A673 (cell line): ENCODE data around the gene IGF2. TPM values are rescaled to one million over a fixed set of nuclear protein-coding genes. Genes with fewer than 3 reads are reported as not detected.

Experiments
- BruUV-seq: library from RNA; stranded (reverse); fragments of 400-500 nt; replicated peaks from 2 replicates; lab custom pipeline; 2021; lab: Mats Ljungman, UMichigan
- CTCF ChIA-PET: fragments of 300-600 bp; sonication (Branson Sonifier 250); formaldehyde crosslinking; loops from one replicate; lab custom pipeline; 2022; ENCODE audit warnings: antibody characterized with exemption; lab: Charles Lee
- POLR2A ChIA-PET: fragments of 300-600 bp; sonication (Branson Sonifier 250); formaldehyde crosslinking; loops from one replicate; lab custom pipeline; 2022; ENCODE audit warnings: antibody characterized with exemption; ENCODE audit not compliant: low non-redundant PET; lab: Charles Lee
- DNase-seq: peaks from one replicate; pipeline ENCODE4 v3.0.0-alpha.2; 2015; ENCODE audit warnings: low spot score
- H3K27ac ChIP-seq: fragments of 200-600 bp; sonication (generic); 2 replicates; pipeline ENCODE4 v1.5.1; 2016; ENCODE audit warnings: mixed run types, low read depth, mild to moderate bottlenecking, mixed read lengths, antibody characterized with exemption, low read length; ENCODE audit not compliant: poor library complexity, severe bottlenecking
- H3K27me3 ChIP-seq: fragments of 200-600 bp; sonication (generic); replicated peaks from 2 replicates; pipeline ENCODE4 v1.6.1; 2017; ENCODE audit warnings: mixed run types, low read depth, mild to moderate bottlenecking, mixed read lengths, antibody characterized with exemption, low read length; ENCODE audit not compliant: insufficient read depth, poor library complexity
- H3K36me3 ChIP-seq: fragments of 200-600 bp; sonication (generic); 2 replicates; pipeline ENCODE4 v1.6.1; 2016; ENCODE audit warnings: mixed run types, mild to moderate bottlenecking, mixed read lengths, antibody characterized with exemption, low read length; ENCODE audit not compliant: insufficient read depth, poor library complexity, severe bottlenecking
- H3K4me1 ChIP-seq: fragments of 200-600 bp; sonication (generic); 2 replicates; pipeline ENCODE4 v1.6.1; 2017; ENCODE audit warnings: mixed run types, mild to moderate bottlenecking, mixed read lengths, antibody characterized with exemption, low read length; ENCODE audit not compliant: insufficient read depth, poor library complexity, severe bottlenecking
- H3K4me3 ChIP-seq: fragments of 200-600 bp; sonication (generic); 2 replicates; pipeline ENCODE4 v1.5.1; 2016; ENCODE audit warnings: low read depth, mixed run types, mild to moderate bottlenecking, mixed read lengths, low read length; ENCODE audit not compliant: poor library complexity, severe bottlenecking
- H3K9me3 ChIP-seq: fragments of 200-600 bp; sonication (generic); 2 replicates; pipeline ENCODE4 v1.6.1; 2016; ENCODE audit warnings: mixed run types, low read depth, mild to moderate bottlenecking, mixed read lengths, antibody characterized with exemption, low read length; ENCODE audit not compliant: poor library complexity, severe bottlenecking
- EZH2 ChIP-seq: fragments of 200-600 bp; sonication (generic); IDR thresholded peaks from 2 replicates; pipeline ENCODE4 v1.6.1; 2017; ENCODE audit warnings: borderline replicate concordance, low read depth, mild to moderate bottlenecking, mixed read lengths, antibody characterized with exemption, low read length; ENCODE audit not compliant: poor library complexity, severe bottlenecking
- intact Hi-C: fragments of 100-400 bp; cut with micrococcal nuclease; formaldehyde crosslinking; loops from one replicate; pipeline ENCODE4 v1.10.0; 2022; ENCODE audit not compliant: unreplicated experiment
- total RNA-seq: library from RNA; stranded (reverse); gene quantifications from 2 replicates; pipeline ENCODE4 v1.2.3, GENCODE V29; 2021
- TF ChIP-seq, protein P1 (sequence below): fragments of 300-800, 200-600 bp; sonication (generic); conservative IDR thresholded peaks from 2 replicates; pipeline ENCODE4 v1.5.1; 2017; ENCODE audit warnings: low read depth, mild to moderate bottlenecking, antibody characterized with exemption, low read length, moderate library complexity, mixed read lengths

The IGF2 gene
- total RNA-seq, 1 experiment from 2014 or later = 0.17 TPM

GRCh38 chr11:2168286-2169004 lies 29.3 kb upstream of the IGF2 start:
- no peaks in the 10 kb centered on the region for H3K27me3 ChIP-seq
- H3K4me1 ChIP-seq = no peaks in the 10 kb centered on the region
- H3K36me3 ChIP-seq = no peaks in the 10 kb centered on the region
- BruUV-seq = no TSS peak
- ChIA-PET POLR2A (interaction anchor here (0.6 kb wide), 1 partner anchor 683 kb away, joined by 3 read pairs; no protein-coding TSS in a partner anchor), CTCF (no interaction called here)
- no peak for DNase-seq
- no peak overlapping the region for H3K4me3 ChIP-seq
- TF ChIP-seq EZH2 = no peak
- TF ChIP-seq, protein P1, sequence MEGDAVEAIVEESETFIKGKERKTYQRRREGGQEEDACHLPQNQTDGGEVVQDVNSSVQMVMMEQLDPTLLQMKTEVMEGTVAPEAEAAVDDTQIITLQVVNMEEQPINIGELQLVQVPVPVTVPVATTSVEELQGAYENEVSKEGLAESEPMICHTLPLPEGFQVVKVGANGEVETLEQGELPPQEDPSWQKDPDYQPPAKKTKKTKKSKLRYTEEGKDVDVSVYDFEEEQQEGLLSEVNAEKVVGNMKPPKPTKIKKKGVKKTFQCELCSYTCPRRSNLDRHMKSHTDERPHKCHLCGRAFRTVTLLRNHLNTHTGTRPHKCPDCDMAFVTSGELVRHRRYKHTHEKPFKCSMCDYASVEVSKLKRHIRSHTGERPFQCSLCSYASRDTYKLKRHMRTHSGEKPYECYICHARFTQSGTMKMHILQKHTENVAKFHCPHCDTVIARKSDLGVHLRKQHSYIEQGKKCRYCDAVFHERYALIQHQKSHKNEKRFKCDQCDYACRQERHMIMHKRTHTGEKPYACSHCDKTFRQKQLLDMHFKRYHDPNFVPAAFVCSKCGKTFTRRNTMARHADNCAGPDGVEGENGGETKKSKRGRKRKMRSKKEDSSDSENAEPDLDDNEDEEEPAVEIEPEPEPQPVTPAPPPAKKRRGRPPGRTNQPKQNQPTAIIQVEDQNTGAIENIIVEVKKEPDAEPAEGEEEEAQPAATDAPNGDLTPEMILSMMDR = no peak
- intact Hi-C loops = no loop called here
- H3K27ac ChIP-seq = no peak overlapping the region
- no peaks in the 10 kb centered on the region for H3K9me3 ChIP-seq

DNA sequence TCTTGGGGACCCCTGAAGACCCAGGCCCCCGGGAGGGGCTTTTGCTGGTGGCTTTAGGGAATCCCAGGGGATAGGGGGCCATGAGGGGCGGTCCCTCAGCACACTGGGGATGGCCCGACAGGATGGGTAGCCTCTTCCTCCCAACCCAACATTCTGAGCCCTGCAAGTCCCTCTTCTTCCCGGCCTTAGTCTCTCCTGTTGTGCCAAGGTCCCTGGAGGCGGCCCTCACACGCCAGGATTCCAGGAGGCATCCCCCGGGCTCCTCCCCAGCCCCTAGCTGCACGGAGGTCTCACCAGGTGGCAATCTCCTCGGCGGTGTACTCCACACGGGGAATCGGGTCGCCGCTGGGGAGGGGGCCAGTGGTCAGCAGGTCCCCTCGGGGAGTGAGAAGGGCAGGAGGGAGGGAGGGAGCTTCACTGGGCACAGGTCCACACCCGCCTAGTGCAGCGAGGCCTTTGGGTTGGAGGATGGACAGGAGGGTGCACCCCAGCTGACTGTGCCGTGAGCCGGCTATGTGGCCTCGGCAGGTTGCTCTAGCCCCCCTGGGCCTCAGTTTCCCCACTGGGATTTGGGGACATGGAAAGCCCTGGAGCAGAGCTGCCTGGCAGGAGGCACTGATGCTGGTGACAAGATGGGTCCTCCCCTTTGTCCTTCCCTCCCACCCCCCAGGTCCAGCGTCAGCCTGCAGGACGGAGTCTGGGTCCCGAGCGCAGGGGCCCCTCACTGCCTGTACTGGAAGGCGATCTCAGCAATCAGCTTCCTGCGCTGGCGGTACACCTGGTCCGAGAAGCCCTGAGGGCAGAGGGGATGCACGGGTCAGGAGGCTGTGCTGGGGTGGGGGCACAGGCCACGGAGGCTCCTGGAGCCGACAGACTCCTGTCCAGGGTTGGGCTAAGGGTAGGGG lies 28.2 kb upstream of the IGF2 start:
- intact Hi-C loops = no loop called here

More for the DNA sequence above, 28.2 kb upstream of the IGF2 start:
- no peak overlapping the region for H3K4me3 ChIP-seq
- H3K36me3 ChIP-seq = no peaks in the 10 kb centered on the region
- no peaks in the 10 kb centered on the region for H3K27me3 ChIP-seq
- ChIA-PET POLR2A (no interaction called here), CTCF (interaction anchor here (1.6 kb wide), 1 partner anchor 254 kb away, joined by 4 read pairs; no protein-coding TSS in a partner anchor)
- no peaks in the 10 kb centered on the region for H3K9me3 ChIP-seq
- no peak for TF ChIP-seq EZH2
- TF ChIP-seq, protein P1 = no peak
- no peak overlapping the region for H3K27ac ChIP-seq
- BruUV-seq = no TSS peak
- DNase-seq = no peak
- no peaks in the 10 kb centered on the region for H3K4me1 ChIP-seq
